GM23338 (cell line): ENCODE results near the gene OLIG1. TPM values are rescaled to one million over a fixed set of nuclear protein-coding genes. Genes with fewer than 3 reads are reported as not detected.

Experiments
- ATAC-seq: fragments of 200-7000 bp; cut with Tn5 transposase; 3 replicates; pipeline ENCODE4 v1.9.1; 2020
- DNase-seq: peaks from one replicate; pipeline ENCODE4 v3.0.0-alpha.2; 2015; ENCODE audit warnings: low spot score
- H2AFZ ChIP-seq: fragments of 200-600 bp; sonication (generic); 2 replicates; pipeline ENCODE4 v1.8.0; 2016; ENCODE audit warnings: antibody characterized with exemption, mild to moderate bottlenecking, moderate library complexity
- H3F3A ChIP-seq: fragments of 200-600 bp; sonication (generic); replicated peaks from 2 replicates; pipeline ENCODE4 v1.8.0; 2017; ENCODE audit warnings: antibody characterized with exemption, mixed run types, low read depth
- H3K27ac ChIP-seq: fragments of 200-600 bp; sonication (generic); 2 replicates; pipeline ENCODE4 v1.6.1; 2016; ENCODE audit warnings: low read depth
- H3K27me3 ChIP-seq: fragments of 200-600 bp; sonication (generic); 2 replicates; pipeline ENCODE4 v1.8.0; 2016; ENCODE audit warnings: mild to moderate bottlenecking, mixed run types, moderate library complexity; ENCODE audit not compliant: insufficient read depth
- H3K36me3 ChIP-seq: fragments of 200-600 bp; sonication (generic); 2 replicates; pipeline ENCODE4 v1.8.0; 2016; ENCODE audit warnings: mild to moderate bottlenecking; ENCODE audit not compliant: insufficient read depth
- H3K4me1 ChIP-seq: fragments of 200-600 bp; sonication (generic); 2 replicates; pipeline ENCODE4 v1.8.0; 2016; ENCODE audit warnings: mild to moderate bottlenecking, moderate library complexity; ENCODE audit not compliant: insufficient read depth
- H3K4me2 ChIP-seq: fragments of 200-600 bp; sonication (generic); 2 replicates; pipeline ENCODE4 v1.7.1; 2017; ENCODE audit warnings: mixed run types
- H3K4me3 ChIP-seq: fragments of 200-600 bp; sonication (generic); 2 replicates; pipeline ENCODE4 v1.6.1; 2016; ENCODE audit warnings: mixed run types
- H3K79me2 ChIP-seq: fragments of 200-600 bp; sonication (generic); replicated peaks from 2 replicates; pipeline ENCODE4 v1.8.0; 2017; ENCODE audit warnings: mild to moderate bottlenecking; ENCODE audit not compliant: insufficient read depth
- H3K9me2 ChIP-seq: fragments of 200-600 bp; sonication (generic); 2 replicates; pipeline ENCODE4 v1.8.0; 2017; ENCODE audit not compliant: insufficient read depth
- H4K20me1 ChIP-seq: fragments of 200-600 bp; sonication (generic); replicated peaks from 2 replicates; pipeline ENCODE4 v1.8.0; 2017; ENCODE audit warnings: mild to moderate bottlenecking; ENCODE audit not compliant: insufficient read depth
- H3K27ac Mint-ChIP-seq: 2 replicates; pipeline ENCODE4 v1.8.0; 2020; ENCODE audit warnings: inconsistent platforms, mild to moderate bottlenecking, moderate library complexity, mixed read lengths
- H3K27me3 Mint-ChIP-seq: 3 replicates; pipeline ENCODE4 v1.8.0; 2022; ENCODE audit warnings: low read depth, mild to moderate bottlenecking, moderate library complexity, mixed read lengths, inconsistent platforms; ENCODE audit not compliant: insufficient read depth, poor library complexity
- H3K36me3 Mint-ChIP-seq: 3 replicates; pipeline ENCODE4 v1.8.0; 2021; ENCODE audit warnings: low read depth, mild to moderate bottlenecking, inconsistent platforms, moderate library complexity, mixed read lengths
- H3K4me1 Mint-ChIP-seq: 3 replicates; pipeline ENCODE4 v1.8.0; 2020; ENCODE audit warnings: mild to moderate bottlenecking, inconsistent platforms, mixed read lengths
- H3K4me3 Mint-ChIP-seq: 3 replicates; pipeline ENCODE4 v1.8.0; 2021; ENCODE audit warnings: moderate library complexity, mild to moderate bottlenecking, inconsistent platforms, mixed read lengths
- H3K9me3 Mint-ChIP-seq: 3 replicates; pipeline ENCODE4 v1.8.0; 2020; ENCODE audit warnings: moderate library complexity, mild to moderate bottlenecking, inconsistent platforms, mixed read lengths
- CREB1 ChIP-seq: fragments of 250-450 bp; sonication (Bioruptor Pico); IDR thresholded peaks from 2 replicates; pipeline ENCODE4 v1.5.0; 2020; ENCODE audit warnings: low read depth, mild to moderate bottlenecking, moderate library complexity
- EZH2 ChIP-seq: fragments of 200-600 bp; sonication (generic); IDR thresholded peaks from one replicate; pipeline ENCODE4 v1.8.0; 2017; ENCODE audit warnings: antibody characterized with exemption, mild to moderate bottlenecking, low read depth; ENCODE audit not compliant: unreplicated experiment
- EZH2phosphoT487 ChIP-seq: fragments of 200-600 bp; sonication (generic); IDR thresholded peaks from one replicate; pipeline ENCODE4 v1.8.1; 2018; ENCODE audit warnings: antibody characterized with exemption; ENCODE audit not compliant: unreplicated experiment
- NANOG ChIP-seq: IDR thresholded peaks from 2 replicates; pipeline ENCODE4 v1.6.1; 2016; ENCODE audit warnings: antibody characterized with exemption, borderline replicate concordance
- POLR2AphosphoS5 ChIP-seq: IDR thresholded peaks from 2 replicates; pipeline ENCODE4 v1.6.1; 2016; ENCODE audit warnings: antibody characterized with exemption, low read depth
- polyA plus RNA-seq: library from polyadenylated mRNA; unstranded; fragments of >200 nt; fragmentation: Nextera tagmentation; extraction: Ambion mirVana; gene quantifications from 2 replicates; pipeline ENCODE4 v1.2.1, GENCODE V29; 2016
- total RNA-seq: library from RNA; depleted of rRNA; stranded (reverse); fragments of >200 nt; shearing (Covaris generic); gene quantifications from 2 replicates; pipeline ENCODE4 v1.2.3, GENCODE V29; 2014

Gene OLIG1
- total and polyA plus RNA-seq, 2 experiments from 2014 or later, result 0.14 to 0.81 TPM

DNA sequence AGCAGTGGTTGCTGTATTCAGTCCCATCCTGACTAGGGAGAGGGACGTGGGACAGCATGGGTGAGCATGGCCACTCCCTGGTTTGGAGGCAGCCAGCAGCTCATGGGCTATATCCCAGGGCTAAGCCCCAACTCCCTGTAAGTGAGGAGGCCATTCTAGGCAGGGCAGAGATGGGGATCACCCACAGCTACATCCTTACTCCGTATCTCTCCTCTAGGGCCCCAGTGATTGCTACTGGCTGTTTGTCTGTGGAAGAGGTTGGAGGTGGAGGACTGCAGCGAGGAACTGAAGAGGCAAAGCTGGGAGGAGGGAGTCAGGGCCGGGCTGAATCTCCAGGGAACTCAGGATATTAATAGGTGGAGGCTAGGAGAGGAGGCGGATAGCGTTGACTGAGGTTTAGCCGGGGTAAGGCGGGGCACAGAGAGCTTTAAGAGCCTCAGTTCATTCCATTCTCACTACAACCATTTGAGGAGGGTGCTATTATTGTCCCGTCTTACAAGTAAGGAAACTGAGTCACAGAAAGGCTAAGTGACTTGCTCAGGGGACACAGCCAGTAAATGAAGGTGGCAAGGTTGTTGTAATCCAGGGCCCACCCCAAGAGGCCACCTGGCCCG, 37.4 kb upstream of the OLIG1 start:
- H3K4me1 ChIP-seq, result peaks cover 45% of the 10 kb centered on the region
- H3K27ac Mint-ChIP-seq, result no peak overlapping the region
- peaks cover 84% of the 10 kb centered on the region for H3K27me3 Mint-ChIP-seq
- no peaks in the 10 kb centered on the region for H3K79me2 ChIP-seq
- H3K4me3 Mint-ChIP-seq, result peak overlapping the region; percentile 8; the same call in 1 of the 3 replicates
- no peaks in the 10 kb centered on the region; the same call in 1 of the 3 replicates for H3K36me3 Mint-ChIP-seq
- no peak for DNase-seq
- peaks cover 3% of the 10 kb centered on the region; the same call in 2 of the 3 replicates for H3K9me3 Mint-ChIP-seq
- H3F3A ChIP-seq, result no peaks in the 10 kb centered on the region
- TF ChIP-seq NANOG, result no peak
- TF ChIP-seq EZH2, result peak; percentile 86
- H3K9me2 ChIP-seq, result no peaks in the 10 kb centered on the region
- ATAC-seq, result no peak
- H3K27me3 ChIP-seq, result peaks cover 100% of the 10 kb centered on the region
- no peak overlapping the region for H3K27ac ChIP-seq
- no peaks in the 10 kb centered on the region for H3K36me3 ChIP-seq
- peaks cover 12% of the 10 kb centered on the region for H4K20me1 ChIP-seq
- no peak overlapping the region for H2AFZ ChIP-seq
- H3K4me3 ChIP-seq, result peak overlapping the region; percentile 49; the same call in 1 of the 2 replicates
- peaks cover 52% of the 10 kb centered on the region for H3K4me1 Mint-ChIP-seq
- H3K4me2 ChIP-seq, result no peak overlapping the region

GRCh38 chr21:33033094-33033951, 36.6 kb upstream of the OLIG1 start:
- peaks cover 50% of the 10 kb centered on the region for H3K4me1 Mint-ChIP-seq
- peaks cover 41% of the 10 kb centered on the region for H3K4me1 ChIP-seq
- H3K27me3 Mint-ChIP-seq, result peaks cover 77% of the 10 kb centered on the region
- peak; percentile 81 for TF ChIP-seq EZH2phosphoT487
- TF ChIP-seq EZH2, result peak; percentile 74
- TF ChIP-seq POLR2AphosphoS5, result no peak
- peaks cover 100% of the 10 kb centered on the region for H3K27me3 ChIP-seq
- H3K36me3 Mint-ChIP-seq, result no peaks in the 10 kb centered on the region; the same call in 1 of the 3 replicates
- H2AFZ ChIP-seq, result peak overlapping the region; percentile 76
- no peaks in the 10 kb centered on the region for H3K79me2 ChIP-seq
- H3K9me3 Mint-ChIP-seq, result peaks cover under 1% of the 10 kb centered on the region; the same call in 2 of the 3 replicates
- no peak overlapping the region for H3K27ac Mint-ChIP-seq
- peak overlapping the region; percentile 49 for H3K4me3 ChIP-seq
- peak; percentile 60 for DNase-seq
- H4K20me1 ChIP-seq, result peaks cover 12% of the 10 kb centered on the region
- ATAC-seq, result peak; percentile 22
- H3K4me2 ChIP-seq, result peak overlapping the region; percentile 71
- H3K36me3 ChIP-seq, result no peaks in the 10 kb centered on the region
- peak overlapping the region; percentile 37; the same call in 1 of the 3 replicates for H3K4me3 Mint-ChIP-seq
- no peaks in the 10 kb centered on the region for H3F3A ChIP-seq
- H3K27ac ChIP-seq, result no peak overlapping the region
- no peaks in the 10 kb centered on the region for H3K9me2 ChIP-seq

- no peaks in the 10 kb centered on the region for H3K79me2 ChIP-seq
- H3K27me3 ChIP-seq, result peaks cover 94% of the 10 kb centered on the region
- H3K9me2 ChIP-seq, result no peaks in the 10 kb centered on the region
- H3K4me1 ChIP-seq, result peaks cover 34% of the 10 kb centered on the region
- Mint-ChIP-seq H3K9me3 (no peaks in the 10 kb centered on the region), H3K27me3 (peaks cover 70% of the 10 kb centered on the region), H3K4me1 (peaks cover 45% of the 10 kb centered on the region), H3K4me3 (peak overlapping the region; percentile 43), H3K36me3 (no peaks in the 10 kb centered on the region; the same call in 2 of the 3 replicates), H3K27ac (no peak overlapping the region)
- no peak overlapping the region for H3K27ac ChIP-seq
- H4K20me1 ChIP-seq, result peaks cover 12% of the 10 kb centered on the region
- H3K4me3 ChIP-seq, result peak overlapping the region; percentile 49
- peak overlapping the region; percentile 76 for H2AFZ ChIP-seq
- no peaks in the 10 kb centered on the region for H3F3A ChIP-seq
- H3K36me3 ChIP-seq, result no peaks in the 10 kb centered on the region
- ATAC-seq, result peak; percentile 5
- TF ChIP-seq CREB1, result no peak
- TF ChIP-seq EZH2, result peak; percentile 35
- DNase-seq, result no peak
- H3K4me2 ChIP-seq, result peak overlapping the region; percentile 71
Measured at GRCh38 chr21:33033961-33034413, 36.0 kb upstream of the OLIG1 start.
